RWPE2 (cell line): ENCODE results near the gene CRTC1.

Experiments used
- ATAC-seq: fragments of 200-7000 bp; cut with Tn5 transposase; 3 replicates; pipeline ENCODE4 v1.9.1; 2021; ENCODE audit warnings: low read depth
- DNase-seq: peaks from one replicate; pipeline ENCODE4 v3.0.0-alpha.2; 2020; ENCODE audit warnings: low spot score
- H3K27ac ChIP-seq: fragments of 450-650 bp; 2 replicates; pipeline ENCODE4 v1.5.1; 2017; ENCODE audit warnings: mild to moderate bottlenecking; ENCODE audit not compliant: poor library complexity, severe bottlenecking
- H3K27me3 ChIP-seq: fragments of 250-450 bp; sonication (Bioruptor Pico); 2 replicates; pipeline ENCODE4 v1.5.1; 2021; ENCODE audit warnings: mild to moderate bottlenecking, moderate library complexity; ENCODE audit not compliant: insufficient read depth, poor library complexity, severe bottlenecking
- H3K36me3 ChIP-seq: fragments of 250-450 bp; sonication (Bioruptor Pico); 2 replicates; pipeline ENCODE4 v1.5.1; 2020; ENCODE audit warnings: low read depth, mild to moderate bottlenecking, moderate library complexity
- H3K4me1 ChIP-seq: fragments of 250-450 bp; sonication (Bioruptor Pico); 2 replicates; pipeline ENCODE4 v1.5.1; 2021; ENCODE audit warnings: mild to moderate bottlenecking, moderate library complexity; ENCODE audit not compliant: insufficient read depth, poor library complexity, severe bottlenecking
- H3K4me3 ChIP-seq: fragments of 250-450 bp; sonication (Bioruptor Pico); 2 replicates; pipeline ENCODE4 v1.5.1; 2021; ENCODE audit warnings: mild to moderate bottlenecking, moderate library complexity; ENCODE audit not compliant: severe bottlenecking
- H3K9me3 ChIP-seq: fragments of 250-450 bp; sonication (Bioruptor Pico); 2 replicates; pipeline ENCODE4 v1.5.1; 2021; ENCODE audit warnings: mild to moderate bottlenecking, moderate library complexity; ENCODE audit not compliant: severe bottlenecking
- CTCF ChIP-seq: fragments of 450-650 bp; IDR thresholded peaks from one replicate; pipeline ENCODE4 v1.5.1; 2017; ENCODE audit warnings: mild to moderate bottlenecking, moderate library complexity; ENCODE audit not compliant: poor library complexity, severe bottlenecking

CRTC1 gene

GRCh38 chr19:18682807-18683108, 722 bp upstream of the CRTC1 start:
- Histone ChIP-seq H3K27ac (peak overlapping the region; percentile 45), H3K4me3 (peak overlapping the region; percentile 59), H3K9me3 (no peaks in the 10 kb centered on the region), H3K36me3 (no peaks in the 10 kb centered on the region), H3K4me1 (peaks cover 10% of the 10 kb centered on the region), H3K27me3 (no peaks in the 10 kb centered on the region)
- ATAC-seq (no peak), DNase-seq (no peak)
- TF ChIP-seq CTCF = no peak

- no peak for DNase-seq
- H3K4me3 ChIP-seq = peak overlapping the region; percentile 59
- no peak for ATAC-seq
Observed at GRCh38 chr19:18683958-18684641, 620 bp downstream of the CRTC1 start.

GRCh38 chr19:18684642-18684993, 1.1 kb downstream of the CRTC1 start:
- H3K36me3 ChIP-seq = no peaks in the 10 kb centered on the region
- H3K9me3 ChIP-seq = no peaks in the 10 kb centered on the region
- H3K4me1 ChIP-seq = no peaks in the 10 kb centered on the region
- H3K27me3 ChIP-seq = no peaks in the 10 kb centered on the region
- H3K27ac ChIP-seq = no peak overlapping the region
- TF ChIP-seq CTCF = no peak
- DNase-seq (no peak), ATAC-seq (no peak)
- H3K4me3 ChIP-seq = no peak overlapping the region

More at GRCh38 chr19:18683958-18684641, 620 bp downstream of the CRTC1 start:
- Histone ChIP-seq H3K27me3 (no peaks in the 10 kb centered on the region), H3K27ac (peak overlapping the region; percentile 45), H3K4me1 (no peaks in the 10 kb centered on the region), H3K36me3 (no peaks in the 10 kb centered on the region), H3K9me3 (no peaks in the 10 kb centered on the region)
- no peak for TF ChIP-seq CTCF

GRCh38 chr19:18685597-18686190, 2.2 kb downstream of the CRTC1 start:
- H3K4me1 ChIP-seq = no peaks in the 10 kb centered on the region
- no peak overlapping the region for H3K4me3 ChIP-seq
- no peaks in the 10 kb centered on the region for H3K36me3 ChIP-seq
- H3K27ac ChIP-seq = no peak overlapping the region
- no peaks in the 10 kb centered on the region for H3K27me3 ChIP-seq
- no peak for ATAC-seq
- no peak for TF ChIP-seq CTCF
- no peak for DNase-seq
- no peaks in the 10 kb centered on the region for H3K9me3 ChIP-seq

- no peak for TF ChIP-seq CTCF
- ATAC-seq (no peak), DNase-seq (no peak)
- H3K27ac ChIP-seq = no peak overlapping the region
- no peaks in the 10 kb centered on the region for H3K9me3 ChIP-seq
- no peaks in the 10 kb centered on the region for H3K27me3 ChIP-seq
- H3K36me3 ChIP-seq = no peaks in the 10 kb centered on the region
- no peaks in the 10 kb centered on the region for H3K4me1 ChIP-seq
- no peak overlapping the region for H3K4me3 ChIP-seq
Observed at GRCh38 chr19:18687740-18688465, 4.4 kb downstream of the CRTC1 start.
